Right ventricle myocardium superior (tissue), 1 donor: ENCODE results near the gene SLC5A8. TPM values are rescaled to one million over a fixed set of nuclear protein-coding genes. Genes with fewer than 3 reads are reported as not detected.
"Not testable (repeated sequence)": the region's sequence is repeated elsewhere in the genome, so short reads cannot be mapped to it uniquely, and the experiment has no call there.

ENCODE experiments used
- ATAC-seq: fragments of 200-7000 bp; cut with Tn5 transposase; one replicate; pipeline ENCODE4 v1.9.1; 2020; ENCODE audit warnings: mild to moderate bottlenecking; ENCODE audit not compliant: poor library complexity
- DNase-seq: peaks from one replicate; pipeline ENCODE4 v3.0.0-alpha.2; 2020
- intact Hi-C: fragments of 100-400 bp; cut with DNase I; formaldehyde crosslinking; loops from one replicate; pipeline ENCODE4 v1.11.2; 2022
- total RNA-seq: library from RNA; stranded (reverse); fragmentation: NEBNext Ultra II Directional; extraction: Animal tissue kit (Norgen Biotek cat#: 25700); gene quantifications from one replicate; pipeline ENCODE4 v1.2.1, GENCODE V29; 2021
- donor health status: DM: no; HTN: yes; CAD: no; lungs with severe emphysema.

Gene SLC5A8
- total RNA-seq, 1 donor from 2014 or later = not detected

- ATAC-seq (no peak), DNase-seq (no peak)
- intact Hi-C loops = no loop called here
These were observed 35.5 kb downstream of the SLC5A8 start for GRCh38 chr12:101174541-101174940.

- ATAC-seq = no peak
- intact Hi-C loops = no loop called here
These were observed 36.8 kb downstream of the SLC5A8 start for GRCh38 chr12:101173197-101173749.

GRCh38 chr12:101172316-101172715 is 37.7 kb downstream of the SLC5A8 start:
- ATAC-seq = no peak
- no peak for DNase-seq
- intact Hi-C loops = no loop called here

More at GRCh38 chr12:101173197-101173749, 36.8 kb downstream of the SLC5A8 start:
- no peak for DNase-seq

GRCh38 chr12:101168001-101168400 is 42.0 kb downstream of the SLC5A8 start:
- ATAC-seq (no peak), DNase-seq (no peak)
- intact Hi-C loops = no loop called here

GRCh38 chr12:101166866-101167265 is 43.2 kb downstream of the SLC5A8 start:
- DNase-seq = no peak
- no peak for ATAC-seq
- intact Hi-C loops = no loop called here

GRCh38 chr12:101165319-101165718 is 44.7 kb downstream of the SLC5A8 start:
- no peak for ATAC-seq
- intact Hi-C loops = no loop called here

GRCh38 chr12:101145777-101146431 is 64.1 kb downstream of the SLC5A8 start:
- DNase-seq, intact Hi-C loops, ATAC-seq: not testable (repeated sequence)

More at GRCh38 chr12:101165319-101165718, 44.7 kb downstream of the SLC5A8 start:
- no peak for DNase-seq

GRCh38 chr12:101127521-101128219 is 82.4 kb downstream of the SLC5A8 start:
- intact Hi-C loops = no loop called here

GRCh38 chr12:101117842-101118241 is 92.2 kb downstream of the SLC5A8 start:
- ATAC-seq = no peak
- DNase-seq = no peak
- intact Hi-C loops = no loop called here

More at GRCh38 chr12:101127521-101128219, 82.4 kb downstream of the SLC5A8 start:
- DNase-seq = no peak
- ATAC-seq = no peak

- ATAC-seq (no peak), DNase-seq (no peak)
- intact Hi-C loops = no loop called here
These were observed 93.1 kb downstream of the SLC5A8 start for GRCh38 chr12:101116911-101117310.

- ATAC-seq = no peak
- intact Hi-C loops = no loop called here
- DNase-seq = no peak
These were observed 94.7 kb downstream of the SLC5A8 start for GRCh38 chr12:101115326-101115725.

- DNase-seq = no peak
These were observed 98.6 kb downstream of the SLC5A8 start for GRCh38 chr12:101111441-101111840.

GRCh38 chr12:101110866-101111265 is 99.2 kb downstream of the SLC5A8 start:
- intact Hi-C loops = no loop called here
- DNase-seq (no peak), ATAC-seq (no peak)

More at GRCh38 chr12:101111441-101111840, 98.6 kb downstream of the SLC5A8 start:
- intact Hi-C loops = no loop called here
- no peak for ATAC-seq

GRCh38 chr12:101108130-101108529 is 101.9 kb downstream of the SLC5A8 start:
- DNase-seq (no peak), ATAC-seq (no peak)
- intact Hi-C loops = no loop called here

GRCh38 chr12:101107032-101107763 is 102.8 kb downstream of the SLC5A8 start:
- ATAC-seq (no peak), DNase-seq (no peak)
- intact Hi-C loops = no loop called here
